Measurements from ENCODE around the gene ENGASE.

DNA sequence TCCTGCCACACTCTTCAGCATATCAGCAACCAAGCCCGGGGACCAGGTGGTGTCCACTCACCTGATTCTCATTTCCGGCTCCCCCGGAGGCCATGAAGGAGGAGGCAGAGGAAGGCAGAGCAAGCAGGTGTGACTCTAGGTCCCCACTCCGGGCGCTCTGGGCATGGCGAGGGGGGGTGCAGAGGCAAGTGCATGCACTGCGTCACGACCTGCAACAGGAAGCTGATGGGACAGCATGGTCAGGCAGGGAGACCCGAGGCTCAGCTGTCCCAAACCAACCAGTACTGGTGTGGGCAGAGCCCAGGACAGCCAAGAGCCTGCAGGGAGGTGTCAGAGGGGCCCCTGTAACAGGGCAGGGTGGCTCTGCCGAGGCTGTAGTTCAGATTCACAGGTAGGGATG, 2.1 kb upstream of the ENGASE start:
- no peak for TF ChIP-seq POLR2A (IDR thresholded peaks at IDR 0.05)
- TF ChIP-seq, protein P1, sequence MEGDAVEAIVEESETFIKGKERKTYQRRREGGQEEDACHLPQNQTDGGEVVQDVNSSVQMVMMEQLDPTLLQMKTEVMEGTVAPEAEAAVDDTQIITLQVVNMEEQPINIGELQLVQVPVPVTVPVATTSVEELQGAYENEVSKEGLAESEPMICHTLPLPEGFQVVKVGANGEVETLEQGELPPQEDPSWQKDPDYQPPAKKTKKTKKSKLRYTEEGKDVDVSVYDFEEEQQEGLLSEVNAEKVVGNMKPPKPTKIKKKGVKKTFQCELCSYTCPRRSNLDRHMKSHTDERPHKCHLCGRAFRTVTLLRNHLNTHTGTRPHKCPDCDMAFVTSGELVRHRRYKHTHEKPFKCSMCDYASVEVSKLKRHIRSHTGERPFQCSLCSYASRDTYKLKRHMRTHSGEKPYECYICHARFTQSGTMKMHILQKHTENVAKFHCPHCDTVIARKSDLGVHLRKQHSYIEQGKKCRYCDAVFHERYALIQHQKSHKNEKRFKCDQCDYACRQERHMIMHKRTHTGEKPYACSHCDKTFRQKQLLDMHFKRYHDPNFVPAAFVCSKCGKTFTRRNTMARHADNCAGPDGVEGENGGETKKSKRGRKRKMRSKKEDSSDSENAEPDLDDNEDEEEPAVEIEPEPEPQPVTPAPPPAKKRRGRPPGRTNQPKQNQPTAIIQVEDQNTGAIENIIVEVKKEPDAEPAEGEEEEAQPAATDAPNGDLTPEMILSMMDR (IDR thresholded peaks at IDR 0.05), result no peak

All from lower leg skin (tissue), 3 donors.